ENCODE results near the gene GRK5. TPM values are rescaled to one million over a fixed set of nuclear protein-coding genes. Genes with fewer than 3 reads are reported as not detected.
A peak's percentile ranks its signal among the peaks of the same experiment; 100 is the strongest.
"Not testable (repeated sequence)": the region's sequence is repeated elsewhere in the genome, so short reads cannot be mapped to it uniquely, and the experiment has no call there.

GRK5 gene
- total RNA-seq, 1 donor from 2014 or later = 47.6 TPM

GRCh38 chr10:119457966-119458766, 250.8 kb downstream of the GRK5 start:
- DNase-seq (no peak), ATAC-seq (ENCODE audit: poor library complexity) (no peak)
- intact Hi-C loops (cut with DNase I) = no loop called here

DNA sequence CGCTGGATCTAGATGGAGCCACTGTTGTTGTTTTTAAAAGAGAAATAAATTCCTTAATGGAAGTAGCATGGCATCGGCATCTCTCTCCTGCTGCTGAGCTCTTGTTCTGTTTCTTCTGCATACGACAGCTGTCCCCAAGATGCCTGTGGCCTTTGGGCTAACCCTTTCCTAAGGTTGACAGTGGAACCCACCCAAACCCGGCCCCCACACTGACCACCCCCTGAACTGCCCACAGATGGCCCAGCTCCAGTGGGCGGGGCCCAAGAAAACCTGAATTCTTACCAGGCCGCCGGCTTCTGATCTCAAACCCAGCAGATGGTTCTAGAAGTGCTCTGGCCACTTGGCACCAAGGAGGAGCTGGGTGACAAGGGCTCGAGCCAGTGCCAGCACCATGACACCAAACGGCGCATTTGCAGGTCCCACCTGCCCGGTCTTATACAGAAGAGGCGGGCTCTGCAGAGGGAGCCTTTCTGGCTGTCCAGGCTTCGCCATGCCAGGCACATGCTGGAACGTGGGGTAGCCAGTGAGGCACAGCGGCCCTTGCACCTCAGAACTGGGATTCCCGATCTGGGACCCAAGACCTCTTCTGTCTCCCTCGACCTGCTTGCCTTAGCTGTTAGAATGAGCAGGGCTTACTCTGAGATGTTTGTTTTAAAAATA, 252.4 kb downstream of the GRK5 start:
- DNase-seq = no peak
- intact Hi-C loops (cut with DNase I) = no loop called here
- ATAC-seq (ENCODE audit: poor library complexity) = no peak

DNA sequence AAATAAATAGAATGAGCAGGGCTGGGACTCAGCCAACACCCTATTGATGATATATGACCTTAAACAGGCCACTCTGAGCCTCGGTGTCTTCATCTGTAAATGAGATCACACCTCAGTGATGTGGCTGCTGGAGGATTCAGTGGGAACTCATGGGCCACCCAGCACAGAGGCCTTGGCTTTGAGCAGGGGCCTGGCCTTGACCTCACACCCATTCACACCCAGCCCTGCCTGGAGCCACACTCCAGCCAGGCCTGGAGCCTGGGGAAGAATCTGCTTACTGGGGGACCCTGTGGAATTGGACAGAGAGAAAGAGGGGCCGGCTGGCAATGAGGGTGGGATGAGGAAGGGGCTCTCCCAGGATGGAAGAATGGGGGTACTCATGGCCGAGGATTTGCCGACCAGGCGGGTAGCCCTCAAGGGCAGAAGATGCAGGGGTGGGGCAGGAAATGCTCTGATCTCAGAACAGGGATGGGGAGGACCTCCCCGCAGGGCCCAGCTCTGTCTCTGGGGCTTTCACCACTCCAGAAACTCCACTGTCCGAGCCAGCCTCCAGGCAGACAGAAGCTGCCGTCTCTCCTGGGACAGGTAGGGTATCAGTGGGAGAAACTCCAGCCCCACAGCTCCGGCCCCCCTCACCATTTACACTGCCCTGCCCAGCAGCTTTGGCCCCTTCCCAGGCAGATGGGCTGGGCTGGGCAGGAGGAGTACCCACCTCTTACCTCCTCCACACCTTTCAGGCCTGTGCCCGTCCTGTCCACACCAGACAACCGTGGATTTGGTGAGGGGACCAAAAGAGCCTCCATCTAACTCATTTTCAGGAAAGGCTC, 253.2 kb downstream of the GRK5 start:
- ATAC-seq (ENCODE audit: poor library complexity) (peak; percentile 24), DNase-seq (no peak)
- intact Hi-C loops (cut with DNase I) = no loop called here

DNA sequence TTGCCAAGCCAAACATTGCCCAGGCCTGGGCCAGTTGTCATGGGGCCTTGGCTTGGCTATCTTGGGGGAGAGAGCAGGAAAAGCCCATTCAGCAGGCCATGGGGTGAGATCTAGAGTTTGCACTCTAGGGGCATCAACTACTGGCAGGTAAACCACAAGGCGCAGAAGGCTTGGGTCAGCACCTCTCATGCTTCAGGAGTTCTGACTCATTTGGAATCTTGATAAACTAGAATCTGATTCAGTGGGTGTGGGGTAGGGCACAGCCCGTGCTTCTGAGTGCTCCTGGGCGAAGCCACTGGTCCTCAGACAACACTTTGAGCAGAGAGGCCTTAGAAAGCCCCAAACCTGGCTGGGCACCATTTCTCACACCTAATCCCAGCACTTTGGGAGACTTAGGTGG, 254.0 kb downstream of the GRK5 start:
- intact Hi-C loops (cut with DNase I) = no loop called here
- ATAC-seq (ENCODE audit: poor library complexity) (no peak), DNase-seq (no peak)

- ATAC-seq (ENCODE audit: poor library complexity) (no peak), DNase-seq (no peak)
- intact Hi-C loops (cut with DNase I) = no loop called here
Observed at GRCh38 chr10:119461923-119462322, 254.6 kb downstream of the GRK5 start.

GRCh38 chr10:119462773-119463172, 255.4 kb downstream of the GRK5 start:
- no peak for DNase-seq
- intact Hi-C loops (cut with DNase I) = no loop called here
- ATAC-seq (ENCODE audit: poor library complexity) = no peak

GRCh38 chr10:119463195-119463594, 255.8 kb downstream of the GRK5 start:
- DNase-seq; ATAC-seq (ENCODE audit: poor library complexity); intact Hi-C loops (cut with DNase I): not testable (repeated sequence)

GRCh38 chr10:119465085-119465484, 257.7 kb downstream of the GRK5 start:
- no peak for ATAC-seq (ENCODE audit: poor library complexity)
- intact Hi-C loops (cut with DNase I) = no loop called here

DNA sequence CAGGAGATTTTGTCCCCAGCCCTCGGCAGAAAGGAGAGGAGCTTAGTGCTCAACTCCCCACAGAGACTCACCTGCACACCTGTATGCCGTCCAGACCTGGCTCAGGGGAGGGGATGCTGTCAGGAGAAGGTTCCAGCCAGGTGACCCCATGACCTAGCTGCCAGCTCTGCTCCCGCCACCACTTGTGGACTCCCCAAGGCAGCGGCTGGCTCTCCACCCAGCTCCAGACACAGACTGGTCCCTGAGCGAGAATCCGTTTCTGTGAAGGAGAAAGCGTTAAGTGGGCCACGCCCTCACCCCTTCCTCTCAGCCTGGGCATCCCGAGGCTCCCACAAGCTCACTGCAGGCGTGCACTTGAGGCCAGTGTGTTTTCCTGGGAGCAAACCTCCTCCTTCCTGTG, 258.7 kb downstream of the GRK5 start:
- intact Hi-C loops (cut with DNase I) = no loop called here
- DNase-seq (no peak), ATAC-seq (ENCODE audit: poor library complexity) (no peak)

More at GRCh38 chr10:119465085-119465484, 257.7 kb downstream of the GRK5 start:
- DNase-seq = no peak

DNA sequence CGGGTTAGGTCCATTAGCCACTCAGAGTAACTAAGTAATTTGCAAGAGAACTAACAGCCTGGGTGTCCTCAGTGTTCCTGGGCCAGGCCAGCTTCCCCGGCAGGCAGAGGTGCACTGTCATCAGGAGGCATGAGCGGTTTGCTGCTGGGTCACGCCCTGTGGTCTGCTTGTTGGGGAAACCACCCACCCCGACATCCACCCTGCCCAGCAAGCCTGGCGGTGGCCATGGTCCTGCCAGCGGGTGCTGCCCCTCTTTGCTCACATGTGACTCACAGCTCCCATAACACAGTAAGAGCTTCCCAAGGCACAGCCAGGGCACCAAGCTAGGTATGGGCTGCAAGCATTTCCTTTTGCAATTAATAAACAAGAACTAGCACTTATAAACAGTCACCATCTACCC, 259.3 kb downstream of the GRK5 start:
- ATAC-seq (ENCODE audit: poor library complexity) (no peak), DNase-seq (no peak)
- intact Hi-C loops (cut with DNase I) = no loop called here

DNA sequence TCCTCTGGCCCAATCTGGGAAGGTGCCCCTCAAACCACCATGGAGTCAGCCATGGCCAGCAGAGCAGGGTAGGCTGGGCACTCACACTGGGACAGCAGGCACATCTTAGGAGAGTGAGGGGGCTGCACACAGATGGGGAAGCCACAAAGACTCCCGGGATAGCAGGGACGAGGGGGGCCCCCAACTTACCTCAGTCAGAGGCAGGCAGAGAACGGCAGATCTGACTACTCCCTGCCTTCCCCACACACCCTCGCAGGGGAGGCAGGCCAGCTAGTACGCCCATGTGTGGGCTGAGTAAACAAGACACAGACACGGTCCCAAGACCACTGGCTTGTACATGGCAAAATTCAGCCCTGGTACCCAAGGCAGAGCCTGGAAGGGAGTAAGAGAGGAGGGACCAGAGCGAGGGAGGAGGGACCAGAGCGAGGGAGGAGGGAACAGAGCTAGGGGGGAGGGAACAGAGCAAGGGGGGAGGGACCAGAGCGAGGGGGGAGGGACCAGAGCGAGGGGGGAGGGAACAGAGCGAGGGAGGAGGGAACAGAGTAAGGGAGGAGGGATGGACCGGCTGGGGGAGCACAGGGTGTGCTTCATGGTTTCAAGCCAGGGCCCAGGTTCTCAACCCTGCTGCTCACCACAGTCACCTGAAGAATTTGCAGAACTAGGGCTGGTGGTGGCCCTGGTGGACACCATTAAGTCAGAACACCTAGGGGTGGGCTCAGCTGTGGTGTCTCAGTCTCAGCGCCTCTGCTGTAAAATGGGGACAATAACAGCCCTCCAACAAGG, 261.4 kb downstream of the GRK5 start:
- intact Hi-C loops (cut with DNase I) = no loop called here
- ATAC-seq (ENCODE audit: poor library complexity) (no peak), DNase-seq (no peak)

DNA sequence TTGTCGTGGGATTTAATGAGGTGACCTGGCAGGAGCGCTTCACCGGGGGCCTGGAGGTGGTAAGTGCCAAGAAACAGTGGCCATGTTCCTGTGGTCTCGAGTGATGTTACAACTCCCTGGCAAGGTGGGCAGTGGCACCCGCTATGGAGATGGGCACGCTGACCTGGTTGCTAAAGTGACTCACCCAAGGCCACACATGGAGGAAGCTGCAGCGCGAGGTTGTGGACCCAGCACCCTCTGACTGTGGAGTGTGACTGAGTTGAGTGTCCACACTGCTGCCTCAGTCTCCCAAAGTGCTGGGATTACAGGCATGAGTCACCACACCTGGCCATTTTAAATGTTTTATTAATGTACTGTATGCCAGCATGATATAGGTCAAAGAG, 261.9 kb downstream of the GRK5 start:
- intact Hi-C loops (cut with DNase I) = no loop called here
- no peak for ATAC-seq (ENCODE audit: poor library complexity)
- no peak for DNase-seq

DNA sequence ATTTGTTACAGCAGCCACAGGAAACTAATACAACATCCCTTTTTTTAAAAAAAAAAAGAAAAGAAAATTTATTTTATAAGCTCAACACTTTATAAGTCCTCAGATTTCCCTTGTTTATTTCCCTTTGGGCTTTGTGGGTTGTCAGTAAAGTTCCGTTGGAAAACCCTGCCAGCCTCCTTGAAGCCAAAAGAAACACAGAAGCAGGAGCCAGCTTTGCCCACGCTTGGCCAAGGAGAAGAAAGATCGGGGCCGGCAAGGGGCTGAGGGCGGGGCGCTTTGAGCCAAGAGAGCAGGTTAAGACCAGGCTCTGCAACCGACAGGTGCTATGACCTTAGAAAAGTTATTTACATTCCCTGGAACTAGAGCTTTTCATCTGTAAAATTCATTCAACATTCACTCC, 262.5 kb downstream of the GRK5 start:
- intact Hi-C loops (cut with DNase I) = no loop called here
- ATAC-seq (ENCODE audit: poor library complexity) = no peak
- no peak for DNase-seq

DNA sequence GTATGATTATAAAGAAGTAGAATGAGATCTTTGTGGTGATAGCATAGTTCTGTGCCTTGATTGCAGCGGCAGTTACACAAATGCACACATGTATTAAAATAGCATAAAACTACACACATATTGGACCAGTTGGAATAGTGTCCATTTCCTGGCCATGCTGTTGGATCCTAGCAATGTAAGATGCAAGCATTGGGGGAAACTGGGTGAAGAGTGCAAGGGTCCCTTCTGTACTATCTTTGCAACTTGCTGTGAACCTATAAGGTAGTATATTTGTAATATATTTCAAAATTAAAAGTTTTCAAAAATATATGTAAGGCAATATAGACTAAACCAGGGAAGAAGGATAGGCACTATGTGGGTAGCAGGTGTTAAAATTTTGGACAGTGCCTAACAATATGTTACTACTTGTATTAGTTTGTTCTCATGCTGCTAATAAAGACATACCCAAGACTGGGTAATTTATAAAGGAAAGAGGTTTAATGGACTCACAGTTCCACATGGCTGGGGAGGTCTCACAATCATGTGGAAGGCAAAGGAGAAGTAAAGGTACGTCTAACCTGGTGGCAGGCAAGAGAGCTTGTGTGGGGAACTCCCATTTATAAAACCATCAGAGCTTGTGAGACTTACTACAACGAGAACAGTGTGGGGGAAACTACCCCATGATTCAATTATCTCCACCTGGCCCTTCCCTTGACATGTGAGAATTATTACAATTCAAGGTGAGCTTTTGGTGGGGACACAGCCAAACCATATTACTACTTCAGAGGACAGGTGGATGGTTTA, 263.7 kb downstream of the GRK5 start:
- DNase-seq = no peak
- no peak for ATAC-seq (ENCODE audit: poor library complexity)
- intact Hi-C loops (cut with DNase I) = no loop called here

DNA sequence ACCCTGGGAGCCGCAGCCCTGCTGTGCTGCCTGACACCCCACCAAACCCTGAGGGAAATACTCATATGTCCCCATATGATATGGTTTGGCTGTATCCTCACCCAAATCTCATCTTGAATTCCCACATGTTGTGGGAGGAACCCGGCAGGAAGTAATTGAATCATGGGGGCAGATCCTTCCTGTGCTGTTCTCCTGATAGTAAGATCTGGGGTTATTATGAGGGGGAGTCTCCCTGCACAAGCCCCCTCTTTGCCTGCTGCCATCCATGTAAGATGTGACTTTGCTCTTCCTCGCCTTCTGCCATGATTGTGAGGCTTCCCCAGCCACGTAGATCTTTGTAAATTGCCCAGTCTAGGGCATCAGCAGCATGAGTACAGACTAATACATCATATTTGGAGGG, 266.4 kb downstream of the GRK5 start:
- ATAC-seq (ENCODE audit: poor library complexity) = no peak
- no peak for DNase-seq
- intact Hi-C loops (cut with DNase I) = no loop called here

- ATAC-seq (ENCODE audit: poor library complexity) = no peak
- intact Hi-C loops (cut with DNase I) = no loop called here
- no peak for DNase-seq
Observed at GRCh38 chr10:119474606-119475005, 267.2 kb downstream of the GRK5 start.

- no peak for ATAC-seq (ENCODE audit: poor library complexity)
- intact Hi-C loops (cut with DNase I) = no loop called here
- no peak for DNase-seq
Observed at GRCh38 chr10:119477444-119477843, 270.1 kb downstream of the GRK5 start.

DNA sequence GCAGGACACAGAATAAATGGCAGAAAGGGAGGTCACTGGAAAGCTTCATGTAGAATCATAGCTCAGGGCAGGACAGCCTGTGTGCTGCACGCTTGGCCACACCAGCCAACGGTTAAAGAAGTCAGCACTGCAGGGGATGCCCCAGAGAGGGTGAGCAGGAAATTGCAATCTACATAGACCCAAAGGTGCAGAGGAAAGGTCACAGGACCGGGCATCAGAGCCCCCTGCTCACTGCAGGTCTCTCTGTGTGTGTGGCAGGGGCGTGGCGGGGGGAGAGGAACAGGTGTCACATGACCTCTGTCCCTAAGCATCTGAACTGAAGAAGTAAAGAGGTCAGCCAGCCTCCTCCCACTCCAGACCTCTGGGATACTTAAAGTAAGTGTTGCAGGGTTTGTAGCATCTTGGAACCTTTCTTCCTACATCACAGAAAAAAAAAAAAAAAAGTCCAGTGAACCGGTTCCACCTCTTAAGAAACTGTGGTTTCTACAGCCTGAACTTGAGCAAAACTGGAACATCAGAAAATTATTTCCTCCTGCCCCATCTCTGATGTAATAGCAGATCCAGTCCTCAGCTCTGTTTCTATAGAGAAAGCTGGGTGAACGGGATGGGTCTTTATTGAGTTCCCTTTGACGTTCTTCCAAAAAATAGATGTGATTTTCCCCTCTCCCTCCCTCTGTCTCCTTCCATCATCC, 270.9 kb downstream of the GRK5 start:
- DNase-seq (no peak), ATAC-seq (ENCODE audit: poor library complexity) (no peak)
- intact Hi-C loops (cut with DNase I) = no loop called here

All from Right ventricle myocardium superior (tissue), 1 donor.